SKM-1 (cell line): ENCODE data around the gene COLEC12.

Experiments used
- DNase-seq: peaks from one replicate; lab custom pipeline; 2025; ENCODE audit not compliant: unreplicated experiment; lab: John Stamatoyannopoulos, UW

COLEC12 gene

DNA sequence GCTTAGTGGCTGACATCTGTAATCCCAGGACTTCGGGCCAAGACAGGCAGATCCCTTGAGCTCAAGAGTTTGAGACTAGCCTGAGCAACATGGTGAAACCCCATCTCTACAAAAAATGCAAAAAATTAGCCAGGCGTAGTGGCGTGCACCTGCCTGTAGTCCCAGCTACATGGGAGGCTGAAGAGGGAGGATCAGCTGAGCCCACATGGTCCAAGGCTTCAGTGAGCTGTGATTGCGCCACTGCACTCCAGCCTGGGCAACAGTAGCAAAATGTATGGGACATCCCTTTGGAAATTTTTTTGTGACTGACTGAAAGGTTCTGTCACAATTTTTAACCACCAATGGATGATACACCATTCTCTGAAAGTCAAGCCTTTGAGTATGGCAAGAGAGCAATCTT lies 6.3 kb upstream of the COLEC12 start:
- no peak for DNase-seq

DNA sequence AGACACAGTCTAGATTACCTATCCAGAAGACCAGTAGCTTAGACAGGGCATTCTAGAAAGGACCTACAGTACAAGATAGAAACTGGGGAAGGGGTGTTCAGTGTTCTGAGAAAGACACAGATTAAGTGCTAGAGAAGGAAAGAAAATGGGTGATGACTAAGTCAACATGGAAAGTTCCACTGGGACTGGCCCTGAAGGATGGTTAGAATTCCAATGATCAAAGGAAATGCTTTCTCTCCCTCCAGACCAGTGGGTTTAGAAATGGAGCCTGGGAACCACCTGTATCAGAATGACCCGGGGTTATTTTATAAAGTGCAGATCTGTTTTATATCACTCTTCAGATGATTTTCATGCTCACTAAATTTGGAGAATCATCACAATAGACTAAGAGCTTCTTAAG lies 5.8 kb upstream of the COLEC12 start:
- no peak for DNase-seq

DNA sequence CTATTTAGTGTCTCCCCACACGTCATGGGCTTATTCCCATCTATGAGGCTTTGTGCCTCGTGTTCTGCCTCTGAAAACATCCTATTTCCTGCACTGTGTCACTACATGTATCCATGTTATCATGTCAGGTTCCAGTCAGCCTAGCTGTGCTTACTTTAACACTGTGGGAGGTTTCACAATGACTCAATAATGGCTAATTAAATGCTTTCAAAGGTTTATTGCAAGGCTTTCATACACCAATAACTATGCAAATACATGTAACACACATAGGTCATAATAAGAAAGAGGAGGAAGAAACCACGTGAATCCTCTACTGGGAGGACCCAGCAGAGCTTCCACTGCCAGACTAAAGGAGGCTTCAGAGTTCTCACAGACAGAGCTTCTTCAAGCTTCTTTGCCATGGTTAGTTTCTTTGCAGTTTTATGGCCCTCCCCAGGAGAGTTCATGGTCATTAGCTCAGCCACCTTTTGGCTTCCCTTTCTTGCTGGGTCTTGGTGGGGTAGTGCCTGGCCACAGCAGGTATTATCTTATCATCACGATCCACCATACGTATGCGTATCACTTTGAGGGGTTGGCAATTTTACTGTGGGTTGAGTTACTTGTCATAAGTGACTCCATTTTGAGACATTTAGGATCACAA lies 5.1 kb upstream of the COLEC12 start:
- no peak for DNase-seq

DNA sequence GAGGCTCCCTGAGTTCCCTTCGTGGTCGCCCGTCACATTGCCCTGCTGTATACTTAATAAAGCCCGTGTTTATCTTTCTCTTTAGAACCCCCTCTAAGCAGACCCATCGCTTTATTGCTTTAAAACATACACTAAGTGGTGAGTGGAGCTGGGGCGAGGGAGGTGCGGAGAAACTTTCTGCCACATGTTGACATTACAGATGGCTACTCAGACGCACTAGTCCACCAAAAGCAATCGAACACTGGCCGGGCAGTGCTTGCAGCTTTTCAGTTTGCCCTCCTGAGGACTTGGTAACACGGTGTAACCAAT lies 859 bp upstream of the COLEC12 start:
- DNase-seq: no peak

DNA sequence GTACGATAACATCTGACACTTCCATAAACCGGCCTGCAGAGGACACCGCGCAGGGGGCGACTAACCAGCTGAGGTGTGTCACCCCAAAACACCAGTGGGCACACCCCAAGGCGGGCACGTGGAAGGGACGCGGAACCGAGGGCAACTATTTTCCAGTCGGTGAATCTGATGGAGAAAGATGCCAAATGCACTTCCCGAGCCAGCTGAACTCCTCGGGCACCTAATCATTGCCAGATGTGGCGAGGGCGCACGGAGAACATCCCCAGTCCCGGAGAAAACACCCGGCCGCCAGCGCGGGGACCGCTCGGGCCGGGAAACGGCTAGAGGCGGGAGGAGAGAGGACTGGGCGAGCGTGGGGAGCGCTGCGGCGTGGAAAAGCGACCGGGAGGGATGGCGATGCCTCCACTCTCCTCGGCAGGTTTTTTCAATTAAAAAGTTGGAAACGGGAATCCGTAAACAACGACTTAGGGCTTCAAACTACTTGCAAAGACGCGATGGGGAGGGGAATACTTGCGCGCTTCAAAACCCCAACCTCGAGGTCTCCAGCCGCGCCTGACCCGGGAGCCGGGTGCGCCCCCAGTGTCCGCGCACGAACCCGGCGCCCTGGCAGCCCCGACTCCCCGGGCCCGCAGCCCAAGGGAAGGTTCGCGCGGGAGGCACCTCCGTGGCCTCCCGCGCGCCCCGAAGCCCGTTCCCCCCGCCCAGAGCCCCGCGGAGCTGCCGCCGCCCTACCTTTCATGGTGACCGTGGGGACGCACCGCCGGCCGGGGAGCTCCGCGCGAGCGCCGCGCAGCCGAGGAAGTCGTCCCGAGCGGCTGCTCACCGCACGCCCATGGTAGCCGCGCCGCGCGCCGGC lies 497 bp downstream of the COLEC12 start:
- DNase-seq: no peak

DNA sequence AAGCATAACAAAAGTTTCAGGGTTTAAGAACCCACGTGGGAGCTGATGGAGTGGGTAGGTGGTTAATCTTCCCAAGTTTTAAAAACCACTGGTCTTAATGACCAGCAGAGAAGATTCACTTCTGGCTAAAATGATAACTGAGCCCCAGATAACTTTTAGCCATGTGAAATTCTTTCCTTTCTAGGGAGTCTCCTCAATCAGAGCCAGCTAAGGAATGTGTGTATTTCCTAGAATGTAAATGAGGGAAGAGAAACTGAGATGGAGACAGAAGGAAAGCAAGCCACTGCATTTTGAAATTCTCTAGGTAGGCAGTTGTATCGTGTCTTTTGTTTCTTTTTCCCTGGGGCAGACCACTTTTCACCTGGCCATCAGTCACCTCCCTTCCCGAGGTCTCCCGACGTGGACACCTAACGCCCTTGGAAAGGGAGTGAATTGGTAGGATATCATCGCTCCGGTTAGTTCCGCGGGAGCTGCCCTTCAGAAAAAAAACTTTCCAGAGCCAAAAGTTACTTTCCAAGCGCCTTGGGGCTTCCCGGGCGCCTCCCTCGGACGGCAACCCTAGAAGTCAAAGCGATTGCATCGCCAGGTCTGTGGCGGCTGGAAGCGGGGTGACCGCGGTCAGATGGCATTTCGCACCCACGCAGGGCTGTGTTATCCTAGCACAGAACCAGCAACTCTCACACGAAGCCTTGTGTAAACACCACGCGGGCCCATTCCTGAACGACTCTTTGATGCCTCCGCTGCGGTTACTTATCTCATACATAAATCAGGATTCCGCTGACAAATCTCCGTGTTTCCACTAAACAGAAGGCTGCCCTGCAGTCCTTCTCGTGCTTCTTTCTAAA lies 1.3 kb downstream of the COLEC12 start:
- no peak for DNase-seq

DNA sequence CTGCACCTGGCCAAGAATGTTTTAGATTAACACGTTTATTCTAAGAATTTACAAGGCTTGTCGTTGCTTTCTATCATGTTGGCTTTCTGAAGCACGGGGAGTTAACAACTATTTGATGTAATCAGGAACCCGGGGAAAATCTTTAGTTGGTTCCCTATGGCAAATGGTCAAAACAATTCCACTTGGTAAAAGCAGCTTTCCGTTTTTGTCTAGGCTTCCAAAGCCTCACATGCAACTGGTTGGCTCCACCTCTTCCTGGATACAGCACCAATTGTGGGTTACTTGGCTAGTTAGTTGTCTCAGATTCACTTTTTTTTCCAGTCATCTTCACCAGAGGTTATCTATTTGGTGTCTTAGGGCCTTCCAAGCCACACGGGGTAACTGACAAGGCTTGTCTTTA lies 2.8 kb downstream of the COLEC12 start:
- no peak for DNase-seq

DNA sequence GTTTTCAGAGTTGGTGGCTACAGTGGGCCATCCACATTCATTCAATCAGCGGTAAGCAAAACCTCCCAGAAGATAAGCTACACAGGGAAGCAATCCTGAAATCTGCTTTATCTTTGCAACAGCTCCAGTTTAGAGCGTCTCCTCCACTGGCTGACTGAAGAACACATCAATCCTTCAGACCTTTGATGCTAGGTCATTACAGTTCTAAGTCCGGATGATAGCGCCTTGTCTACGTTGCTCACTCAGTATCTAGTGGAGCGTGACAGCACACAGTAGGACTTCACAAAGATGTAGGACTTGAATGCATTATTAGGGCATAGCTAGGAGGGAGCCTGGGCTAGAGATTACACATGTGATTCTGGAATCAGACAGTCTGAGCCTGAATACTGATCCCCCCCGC lies 5.0 kb downstream of the COLEC12 start:
- DNase-seq: no peak

DNA sequence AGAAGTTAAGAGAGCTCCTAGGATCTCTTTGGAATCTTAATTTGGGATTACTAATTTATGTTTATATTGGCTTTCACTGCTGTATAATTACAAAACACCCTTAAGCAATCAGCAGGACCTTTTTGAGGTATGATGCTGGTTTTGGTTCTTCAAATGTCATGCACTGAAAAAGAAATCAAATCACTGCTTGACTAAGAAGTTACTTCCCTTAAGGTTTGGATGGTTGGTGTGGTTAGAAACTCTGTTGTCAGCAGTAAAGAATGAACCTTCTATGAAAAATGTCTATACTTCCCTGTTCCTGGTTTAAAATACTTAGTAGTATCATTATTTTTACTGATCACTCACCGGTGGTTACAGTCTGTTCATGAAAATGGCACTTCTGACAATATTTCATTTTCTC lies 5.5 kb downstream of the COLEC12 start:
- DNase-seq: no peak

DNA sequence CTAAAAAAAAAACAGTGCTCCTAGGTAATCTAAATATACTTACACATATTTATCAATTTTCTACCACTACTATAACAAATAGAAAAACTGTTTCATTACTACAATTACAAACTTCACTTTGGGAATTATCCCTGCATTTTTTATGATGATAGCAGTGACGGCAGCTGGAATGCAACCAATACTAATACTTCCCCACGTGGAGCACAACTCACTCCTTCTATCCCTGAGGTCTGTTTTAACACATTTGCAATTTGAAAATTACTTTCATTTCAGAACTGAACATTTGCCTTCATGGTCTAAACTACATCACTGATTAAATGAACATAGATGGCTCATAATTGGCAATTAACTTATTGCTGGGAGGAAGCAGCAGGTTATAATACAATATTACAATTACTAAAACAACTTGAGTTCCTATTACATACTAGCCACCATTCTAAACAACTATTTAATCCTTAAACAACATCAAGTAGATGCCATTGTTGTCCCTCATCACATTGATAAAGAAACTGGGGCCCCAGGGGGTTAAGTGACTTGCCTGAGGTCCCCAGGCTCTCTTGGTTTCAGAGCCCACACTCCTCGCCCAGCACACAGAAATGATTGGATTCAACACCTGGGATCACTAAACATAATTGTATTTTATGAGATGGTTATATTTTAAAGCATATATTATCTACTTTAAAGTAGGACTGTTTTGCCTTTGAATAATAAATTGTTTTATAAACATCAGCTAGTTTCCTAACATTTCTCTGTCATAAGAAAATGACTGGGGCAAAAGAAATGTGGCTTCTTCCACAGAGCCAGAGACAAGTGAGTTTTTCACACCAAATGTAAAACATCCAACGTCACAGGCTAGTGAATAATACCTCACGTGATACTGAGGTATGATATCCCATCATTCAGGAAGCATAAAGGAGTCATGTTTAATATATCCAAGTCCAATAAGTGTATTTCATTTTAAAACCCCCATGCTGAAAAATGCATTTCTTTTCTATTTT lies 6.2 kb downstream of the COLEC12 start:
- DNase-seq: no peak

DNA sequence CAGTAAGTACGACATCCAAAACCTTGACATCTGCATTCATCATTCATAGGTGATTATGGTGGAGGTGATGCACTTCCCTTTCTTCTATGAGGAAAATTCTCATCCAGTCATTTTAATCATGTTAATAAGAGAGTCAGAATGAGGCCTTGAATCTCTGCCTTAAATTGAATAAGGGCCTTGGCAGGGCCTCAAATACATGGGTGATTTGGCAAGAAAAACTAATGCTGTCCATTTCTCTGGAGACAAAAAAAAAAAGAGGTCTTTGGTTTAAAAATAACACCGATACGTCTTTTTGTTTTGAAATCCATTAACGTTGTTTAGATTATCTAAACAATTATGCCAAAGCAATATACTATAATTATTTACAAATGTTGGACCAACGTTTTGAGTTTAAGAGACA lies 8.1 kb downstream of the COLEC12 start:
- no peak for DNase-seq

DNA sequence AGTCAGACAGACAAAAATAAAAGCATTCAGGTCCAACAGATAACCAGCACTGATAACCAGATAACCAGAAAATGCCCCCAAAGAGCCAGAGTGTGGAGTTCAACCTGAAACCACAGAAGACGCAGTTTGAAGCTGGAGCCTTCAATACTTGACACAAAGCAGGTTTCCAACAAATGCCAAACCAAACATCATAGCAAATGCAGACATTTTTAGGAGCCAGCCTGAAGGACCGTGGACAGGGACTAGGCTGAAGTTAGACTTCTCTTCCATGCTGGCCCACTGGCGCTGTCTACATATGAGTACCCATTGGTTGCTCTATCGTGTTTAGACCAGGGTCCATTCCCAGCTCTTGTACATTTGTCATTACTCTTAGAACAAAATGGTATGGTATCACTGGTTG lies 9.9 kb downstream of the COLEC12 start:
- no peak for DNase-seq

DNA sequence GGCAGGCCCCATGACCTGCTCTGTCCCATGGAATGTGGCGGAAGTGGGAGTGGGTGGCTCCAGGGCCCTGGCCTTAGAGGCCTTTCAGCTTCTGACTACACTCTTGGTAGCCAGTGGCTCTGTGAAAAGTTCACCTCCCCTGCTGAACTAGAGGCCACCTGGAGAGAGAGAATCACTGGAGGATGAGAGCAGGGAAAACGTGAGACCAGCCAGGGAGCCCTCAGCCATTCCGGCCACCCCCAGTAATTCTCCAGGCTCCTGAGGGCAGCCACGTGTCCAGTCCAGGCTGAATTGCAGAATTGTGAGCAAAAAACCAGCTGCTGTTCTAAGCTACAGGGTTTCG lies 10.5 kb downstream of the COLEC12 start:
- DNase-seq: no peak

DNA sequence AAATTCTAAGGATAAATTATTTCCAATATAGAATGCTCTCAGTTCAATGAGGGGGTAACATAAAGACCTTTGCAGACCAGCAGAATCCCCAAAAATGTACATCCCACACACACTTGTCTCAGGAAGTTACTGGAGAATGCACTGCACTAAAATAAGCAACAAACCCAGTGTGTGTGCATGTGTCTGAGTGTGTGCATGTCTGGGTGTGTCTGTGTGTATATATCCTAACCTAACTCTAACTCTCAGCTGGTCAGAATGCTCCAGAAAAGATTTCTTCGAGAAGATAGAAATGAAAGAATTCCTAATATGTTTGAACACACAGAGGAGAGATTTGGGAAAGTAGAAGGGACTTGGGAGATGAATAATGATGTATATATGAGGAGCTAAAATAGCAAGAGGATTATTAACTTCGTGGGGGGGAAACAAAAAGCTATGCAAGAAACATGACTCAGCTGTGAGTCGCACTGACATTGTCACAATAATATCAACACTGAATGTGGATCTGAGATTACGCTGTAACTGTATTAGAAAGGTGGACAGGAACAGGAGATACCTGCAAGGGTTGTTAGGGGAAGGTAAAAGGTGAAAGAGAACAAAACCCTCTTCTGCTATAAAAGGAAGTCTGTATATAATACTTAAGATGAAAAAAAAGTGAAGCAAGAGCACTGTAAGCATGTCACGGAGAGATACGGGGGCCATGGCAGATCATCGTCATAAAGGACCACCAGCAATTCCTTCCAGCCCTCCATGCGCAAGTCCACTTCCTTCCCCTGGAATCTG lies 11.1 kb downstream of the COLEC12 start:
- no peak for DNase-seq

DNA sequence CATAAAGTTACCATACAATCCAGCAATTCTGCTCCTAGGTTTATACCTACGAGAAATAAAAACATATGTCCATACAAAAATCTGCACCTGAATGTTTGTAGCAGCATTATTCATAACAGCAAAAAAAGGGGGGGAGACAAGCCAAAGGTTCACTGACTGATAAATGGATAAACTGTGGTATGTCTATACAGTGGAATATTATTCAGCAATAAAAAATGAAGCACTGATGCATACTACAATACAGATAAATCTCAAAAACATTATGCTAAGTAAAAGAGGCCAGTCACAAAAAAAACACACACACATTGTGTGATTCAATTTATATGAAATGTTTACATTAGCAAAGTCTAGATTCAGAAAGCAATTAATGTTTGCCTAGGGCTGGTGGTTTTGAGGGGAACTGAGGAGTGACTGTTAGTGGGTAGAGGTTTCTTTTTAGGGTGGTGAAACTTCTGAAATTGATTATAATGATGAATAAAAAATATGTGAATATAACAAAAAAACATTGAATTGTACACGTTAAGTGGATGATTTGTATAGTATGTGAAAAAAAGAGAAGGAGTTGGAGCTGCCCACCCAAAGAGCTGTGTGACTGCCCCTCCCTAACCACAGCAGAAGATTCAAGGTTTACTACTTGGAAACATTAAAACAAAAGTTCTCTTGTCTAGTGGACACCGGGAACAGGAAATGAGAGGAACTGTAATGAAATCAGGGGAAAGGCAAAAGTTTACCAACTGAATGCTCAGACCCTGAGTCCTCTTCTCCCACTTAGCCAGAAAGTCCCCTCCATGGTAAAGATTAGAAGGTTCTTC lies 13.4 kb downstream of the COLEC12 start:
- DNase-seq: no peak

DNA sequence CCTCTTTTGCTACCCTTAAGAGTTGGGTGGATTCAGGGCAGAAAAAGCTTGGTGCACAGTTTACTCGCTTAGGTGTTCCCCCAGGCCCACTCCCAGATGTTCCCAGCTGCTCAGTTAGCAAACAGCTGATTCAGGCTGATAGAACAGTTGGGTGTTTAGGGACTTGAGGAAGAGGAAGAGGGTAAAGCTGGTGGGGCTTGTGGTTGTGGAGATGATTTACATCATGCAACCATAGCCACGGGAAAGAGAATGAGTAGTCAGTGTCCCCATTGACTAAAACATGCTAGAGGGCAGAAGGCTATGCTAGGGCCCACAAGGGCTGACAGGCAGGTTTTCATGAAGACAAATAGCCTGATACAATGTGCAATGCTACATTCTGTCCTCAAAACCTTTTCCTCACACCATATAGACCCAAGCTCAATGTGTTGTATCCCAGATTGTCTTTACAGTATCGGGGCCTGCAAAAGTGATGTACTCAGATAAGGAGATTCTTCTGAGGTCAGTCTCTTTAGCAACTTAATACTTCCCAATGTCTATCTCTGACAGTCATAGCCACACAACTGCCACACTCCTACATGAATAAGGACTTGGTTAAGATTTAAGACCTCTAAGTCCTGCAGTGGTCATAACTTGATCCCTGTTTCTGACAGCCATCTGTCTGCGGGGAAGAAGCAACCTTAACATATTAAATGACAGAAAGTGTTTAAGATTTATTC lies 15.6 kb downstream of the COLEC12 start:
- peak; percentile 74 for DNase-seq

DNA sequence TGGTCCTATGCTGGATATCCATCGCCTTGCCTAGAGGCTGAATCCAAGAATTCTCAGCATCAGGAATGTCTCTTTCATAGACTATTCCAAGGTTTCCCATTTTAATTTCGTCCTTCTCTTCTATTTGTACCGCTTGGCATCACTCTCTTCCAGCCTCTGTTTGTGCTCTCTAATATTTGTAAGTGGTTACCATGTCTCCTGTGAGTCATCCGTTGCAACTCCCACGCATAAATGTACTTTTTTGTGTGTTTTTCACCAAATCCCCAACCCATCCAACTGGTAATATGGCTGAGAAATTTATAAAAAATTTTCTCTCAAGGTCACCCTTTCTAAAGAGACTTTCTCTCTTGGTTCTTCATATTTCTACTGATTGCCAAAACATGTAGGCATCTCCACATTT lies 21.8 kb downstream of the COLEC12 start:
- DNase-seq: no peak

DNA sequence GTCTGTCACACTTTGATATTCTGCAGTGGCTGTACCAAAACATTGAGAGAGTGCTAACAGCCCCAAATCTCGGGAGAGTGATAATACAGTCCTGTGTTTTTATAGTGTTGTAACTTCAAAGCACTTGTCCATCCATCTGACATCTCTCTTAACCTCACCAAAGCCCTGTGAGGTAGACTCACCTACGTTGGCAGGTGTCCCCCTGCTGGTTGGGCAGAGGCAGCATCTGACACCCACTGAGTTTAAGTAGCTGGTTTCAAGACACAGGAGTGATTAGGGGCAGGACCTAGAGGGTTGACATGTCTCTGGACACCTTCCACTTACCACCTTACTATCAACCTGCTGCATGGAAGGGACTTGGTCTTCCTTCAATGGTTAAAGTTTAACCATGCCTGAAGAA lies 22.9 kb downstream of the COLEC12 start:
- DNase-seq: no peak

DNA sequence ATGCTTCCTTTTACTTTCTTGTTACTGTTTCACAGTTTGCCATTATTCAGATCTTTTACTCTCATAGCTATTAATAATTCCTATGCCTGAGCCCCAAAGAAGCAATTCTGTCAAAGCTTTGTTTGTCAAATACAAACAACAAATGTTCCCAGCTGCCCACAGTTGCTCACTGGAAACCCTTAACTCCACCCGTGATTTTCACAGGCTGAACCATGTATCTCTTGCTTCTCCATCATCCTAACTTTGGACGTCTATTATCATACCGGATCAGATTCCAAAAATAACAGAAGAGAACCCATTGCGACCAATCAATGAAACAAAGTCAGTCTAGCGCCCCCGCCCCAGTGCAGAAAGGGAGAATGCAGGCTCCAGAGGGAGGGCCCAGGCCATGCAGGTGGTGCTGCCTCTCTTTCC lies 24.2 kb downstream of the COLEC12 start:
- no peak for DNase-seq
